Cardiac muscle cell (in vitro differentiated cells and primary cell): ENCODE results near the gene ALS2. TPM values are rescaled to one million over a fixed set of nuclear protein-coding genes. Genes with fewer than 3 reads are reported as not detected.

ENCODE experiments used
- DNase-seq, 2 donors: peaks; one replicate each; pipeline versions ENCODE4 v3.0.0 to v3.0.0-alpha.2; 2010 to 2017; ENCODE audit warnings: low read depth in 1 of 2, low spot score in 1 of 2
- H3K27ac ChIP-seq: fragments of 200-600 bp; sonication (generic); 2 replicates; pipeline ENCODE4 v1.5.1; 2016
- H3K27me3 ChIP-seq: fragments of 200-600 bp; sonication (generic); 2 replicates; pipeline ENCODE4 v1.6.0; 2016; ENCODE audit warnings: control low read depth
- H3K36me3 ChIP-seq: fragments of 200-600 bp; sonication (generic); 2 replicates; pipeline ENCODE4 v1.5.1; 2016; ENCODE audit warnings: control low read depth
- H3K4me1 ChIP-seq: fragments of 200-600 bp; sonication (generic); 2 replicates; pipeline ENCODE4 v1.8.1; 2017; ENCODE audit warnings: low read depth, mild to moderate bottlenecking, mixed run types
- H3K4me3 ChIP-seq: fragments of 200-600 bp; sonication (generic); 2 replicates; pipeline ENCODE4 v1.5.1; 2016; ENCODE audit warnings: mild to moderate bottlenecking
- H3K9me3 ChIP-seq: fragments of 200-600 bp; sonication (generic); 2 replicates; pipeline ENCODE4 v1.5.1; 2017; ENCODE audit warnings: low read depth, mild to moderate bottlenecking, control low read depth
- polyA plus RNA-seq: library from polyadenylated mRNA; unstranded; fragments of >200 nt; fragmentation: Nextera tagmentation; extraction: Ambion mirVana; gene quantifications from 2 replicates; pipeline ENCODE4 v1.2.1, GENCODE V29; 2016
- total RNA-seq: library from RNA; depleted of rRNA; stranded (reverse); fragments of >200 nt; gene quantifications from 2 replicates; pipeline ENCODE4 v1.2.3, GENCODE V29; 2016
- TF ChIP-seq, protein P1 (sequence below): IDR thresholded peaks from 2 replicates; pipeline ENCODE4 v1.5.1; 2012; ENCODE audit warnings: low read depth, mild to moderate bottlenecking, low read length

Gene ALS2
- total RNA-seq (19.4 and 24.2 TPM in 2 replicates), polyA plus RNA-seq (12.1 and 17.0 TPM in 2 replicates)

DNA sequence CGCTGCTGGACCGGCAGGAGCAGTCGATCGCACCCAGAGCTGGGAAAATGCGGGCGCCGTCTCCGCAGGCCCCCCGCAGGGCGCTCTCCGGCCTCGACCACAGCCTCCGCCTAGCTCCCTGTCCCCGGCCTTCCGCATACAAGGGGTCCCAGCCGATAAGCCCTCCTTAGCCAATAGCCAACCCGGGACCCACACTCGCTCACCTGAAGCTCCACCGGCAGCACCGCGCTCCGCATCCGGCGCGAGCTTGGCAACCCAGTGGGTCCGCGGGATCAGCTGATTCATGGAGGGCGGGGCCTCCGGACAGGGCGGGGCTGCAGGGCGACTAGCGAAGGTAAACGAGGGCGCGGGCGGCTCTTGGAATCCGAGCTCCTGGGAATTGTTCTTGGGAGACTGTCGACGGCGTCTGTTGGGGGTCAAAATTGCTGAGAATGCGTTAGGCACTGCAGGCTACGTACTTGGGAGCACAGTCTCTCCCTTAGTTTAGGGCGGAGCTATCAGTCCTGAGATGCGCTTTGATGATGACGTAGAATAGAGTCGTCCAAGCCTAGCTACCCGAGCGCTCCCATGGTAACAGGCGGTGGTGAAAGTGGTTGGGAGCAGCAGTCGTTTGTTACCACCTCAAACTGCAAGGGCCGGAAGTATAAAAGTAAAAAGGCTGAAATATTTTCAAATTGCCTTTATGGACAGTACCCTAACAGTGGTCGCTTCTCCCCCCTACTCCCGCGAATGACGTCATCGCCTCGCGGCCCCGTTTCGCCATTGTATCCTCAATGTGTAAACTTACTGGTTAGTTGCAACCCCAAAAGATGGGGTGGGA, at the start of gene ALS2:
TSS of gene ALS2 (minus strand) at position 260 of the 820 bp plus-strand sequence. CDS start 12,048 bp downstream, outside the sequence.
- H3K36me3 ChIP-seq, result no peaks in the 10 kb centered on the region
- H3K9me3 ChIP-seq, result no peaks in the 10 kb centered on the region
- TF ChIP-seq, protein P1, sequence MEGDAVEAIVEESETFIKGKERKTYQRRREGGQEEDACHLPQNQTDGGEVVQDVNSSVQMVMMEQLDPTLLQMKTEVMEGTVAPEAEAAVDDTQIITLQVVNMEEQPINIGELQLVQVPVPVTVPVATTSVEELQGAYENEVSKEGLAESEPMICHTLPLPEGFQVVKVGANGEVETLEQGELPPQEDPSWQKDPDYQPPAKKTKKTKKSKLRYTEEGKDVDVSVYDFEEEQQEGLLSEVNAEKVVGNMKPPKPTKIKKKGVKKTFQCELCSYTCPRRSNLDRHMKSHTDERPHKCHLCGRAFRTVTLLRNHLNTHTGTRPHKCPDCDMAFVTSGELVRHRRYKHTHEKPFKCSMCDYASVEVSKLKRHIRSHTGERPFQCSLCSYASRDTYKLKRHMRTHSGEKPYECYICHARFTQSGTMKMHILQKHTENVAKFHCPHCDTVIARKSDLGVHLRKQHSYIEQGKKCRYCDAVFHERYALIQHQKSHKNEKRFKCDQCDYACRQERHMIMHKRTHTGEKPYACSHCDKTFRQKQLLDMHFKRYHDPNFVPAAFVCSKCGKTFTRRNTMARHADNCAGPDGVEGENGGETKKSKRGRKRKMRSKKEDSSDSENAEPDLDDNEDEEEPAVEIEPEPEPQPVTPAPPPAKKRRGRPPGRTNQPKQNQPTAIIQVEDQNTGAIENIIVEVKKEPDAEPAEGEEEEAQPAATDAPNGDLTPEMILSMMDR, result no peak
- H3K4me1 ChIP-seq, result peaks cover 5% of the 10 kb centered on the region
- H3K4me3 ChIP-seq, result peak within 1 kb of the TSS; percentile 51
- peak within 1 kb of the TSS; percentile 84 for H3K27ac ChIP-seq
- peak; percentile 98 to 100 for DNase-seq
- H3K27me3 ChIP-seq, result no peaks in the 10 kb centered on the region

DNA sequence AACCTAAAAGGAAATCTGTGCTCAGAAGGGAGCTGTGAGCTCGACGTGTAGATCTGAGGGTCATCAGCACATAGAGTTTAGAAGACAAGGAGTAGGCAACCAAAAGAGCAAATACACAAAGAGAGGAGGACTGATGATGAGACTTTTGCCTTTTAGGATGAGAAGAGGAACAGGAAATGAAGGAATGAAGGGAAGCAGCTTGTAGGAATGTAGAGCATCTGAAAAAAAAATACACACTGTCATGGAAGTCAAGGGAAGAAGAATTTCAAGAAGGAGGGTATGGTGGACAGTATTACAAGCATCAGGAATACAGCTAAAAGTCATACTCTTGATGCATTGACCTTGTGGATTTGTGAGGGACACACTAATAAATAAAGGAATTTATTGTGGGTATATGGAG, 47.5 kb upstream of the ALS2 start:
- no peaks in the 10 kb centered on the region for H3K9me3 ChIP-seq
- no peak overlapping the region for H3K4me3 ChIP-seq
- no peaks in the 10 kb centered on the region for H3K27me3 ChIP-seq
- TF ChIP-seq, protein P1, result no peak
- no peaks in the 10 kb centered on the region for H3K36me3 ChIP-seq
- H3K27ac ChIP-seq, result no peak overlapping the region
- no peaks in the 10 kb centered on the region for H3K4me1 ChIP-seq
- no peak for DNase-seq

DNA sequence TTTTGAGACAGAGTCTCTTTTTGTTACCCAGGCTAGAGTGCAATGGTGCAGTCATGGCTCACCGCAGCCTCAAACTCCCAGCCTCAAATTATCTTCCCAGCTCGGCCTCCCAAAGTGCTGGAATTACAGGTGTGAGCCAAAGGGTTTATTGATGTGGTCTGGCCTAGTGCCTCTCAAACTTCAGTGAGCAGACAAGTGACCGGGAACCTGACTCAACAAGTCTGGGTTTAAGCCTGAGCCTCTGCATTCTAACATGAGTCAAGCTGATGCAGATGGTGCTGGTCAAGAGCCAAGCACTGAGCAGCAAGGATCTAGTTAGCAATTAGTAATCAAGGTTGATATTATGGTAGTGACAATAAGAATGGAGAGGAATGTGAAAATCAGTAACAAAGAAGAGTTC, 46.9 kb upstream of the ALS2 start:
- no peak for DNase-seq
- no peaks in the 10 kb centered on the region for H3K4me1 ChIP-seq
- TF ChIP-seq, protein P1, result no peak
- H3K27me3 ChIP-seq, result no peaks in the 10 kb centered on the region
- H3K4me3 ChIP-seq, result no peak overlapping the region
- H3K27ac ChIP-seq, result no peak overlapping the region
- no peaks in the 10 kb centered on the region for H3K36me3 ChIP-seq
- H3K9me3 ChIP-seq, result no peaks in the 10 kb centered on the region

DNA sequence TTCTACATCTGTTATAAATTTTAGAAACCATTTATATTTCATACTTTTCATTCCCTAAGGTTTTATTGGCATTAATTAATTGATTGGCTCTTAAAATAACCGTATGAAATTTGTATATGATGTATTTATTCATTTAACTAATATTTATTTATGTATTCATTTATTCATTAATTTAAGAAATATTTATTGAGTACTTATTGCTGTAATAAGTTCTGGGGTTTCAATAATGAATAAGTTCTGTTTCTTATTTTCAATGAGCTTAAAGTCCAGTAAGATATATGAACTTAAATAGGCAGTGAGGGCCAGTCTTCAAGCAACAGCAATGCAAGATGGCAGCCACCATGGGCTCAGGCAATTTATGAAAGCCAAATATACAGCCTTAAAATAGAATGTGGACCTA, 43.5 kb upstream of the ALS2 start:
- Histone ChIP-seq H3K27me3 (no peaks in the 10 kb centered on the region), H3K9me3 (no peaks in the 10 kb centered on the region), H3K36me3 (no peaks in the 10 kb centered on the region), H3K4me3 (no peak overlapping the region), H3K27ac (no peak overlapping the region), H3K4me1 (no peaks in the 10 kb centered on the region)
- no peak for DNase-seq
- TF ChIP-seq, protein P1, result no peak

DNA sequence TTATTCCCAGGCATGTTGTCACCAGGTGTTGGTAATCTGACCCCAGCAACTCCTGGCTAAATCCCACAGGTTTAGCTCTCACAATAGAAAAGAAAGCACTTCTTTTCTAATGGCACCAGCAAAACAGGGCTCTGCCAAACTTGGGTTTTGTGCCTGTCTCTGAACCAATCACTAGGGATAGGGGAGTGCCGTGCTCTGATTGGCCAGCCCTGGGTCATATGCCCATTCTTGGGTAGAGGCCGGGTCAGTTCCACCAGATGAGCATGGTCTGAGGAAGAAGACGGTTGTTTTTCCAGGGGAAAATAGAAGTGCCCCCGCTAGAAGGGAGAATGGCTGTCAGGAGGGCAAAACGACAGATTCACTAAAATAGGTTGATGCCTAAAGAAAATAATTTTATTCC, 40.3 kb upstream of the ALS2 start:
- Histone ChIP-seq H3K27ac (no peak overlapping the region), H3K4me1 (no peaks in the 10 kb centered on the region)
- TF ChIP-seq, protein P1, result no peak

More for the DNA sequence above, 40.3 kb upstream of the ALS2 start:
- no peaks in the 10 kb centered on the region for H3K9me3 ChIP-seq
- no peak for DNase-seq
- no peaks in the 10 kb centered on the region for H3K36me3 ChIP-seq
- no peak overlapping the region for H3K4me3 ChIP-seq
- no peaks in the 10 kb centered on the region for H3K27me3 ChIP-seq
